Activated CD8-positive, alpha-beta memory T cell treated with anti-CD3 and anti-CD28 coated beads for 4 hours (primary cell): ENCODE results near the gene OXT.
"Not testable (repeated sequence)": the region's sequence is repeated elsewhere in the genome, so short reads cannot be mapped to it uniquely, and the experiment has no call there.

Source experiments
- DNase-seq, 2 donors: peaks; one replicate each; pipeline ENCODE4 v3.0.0-alpha.2; 2020; ENCODE audit warnings: low read depth in 2 of 2

The OXT gene

DNA sequence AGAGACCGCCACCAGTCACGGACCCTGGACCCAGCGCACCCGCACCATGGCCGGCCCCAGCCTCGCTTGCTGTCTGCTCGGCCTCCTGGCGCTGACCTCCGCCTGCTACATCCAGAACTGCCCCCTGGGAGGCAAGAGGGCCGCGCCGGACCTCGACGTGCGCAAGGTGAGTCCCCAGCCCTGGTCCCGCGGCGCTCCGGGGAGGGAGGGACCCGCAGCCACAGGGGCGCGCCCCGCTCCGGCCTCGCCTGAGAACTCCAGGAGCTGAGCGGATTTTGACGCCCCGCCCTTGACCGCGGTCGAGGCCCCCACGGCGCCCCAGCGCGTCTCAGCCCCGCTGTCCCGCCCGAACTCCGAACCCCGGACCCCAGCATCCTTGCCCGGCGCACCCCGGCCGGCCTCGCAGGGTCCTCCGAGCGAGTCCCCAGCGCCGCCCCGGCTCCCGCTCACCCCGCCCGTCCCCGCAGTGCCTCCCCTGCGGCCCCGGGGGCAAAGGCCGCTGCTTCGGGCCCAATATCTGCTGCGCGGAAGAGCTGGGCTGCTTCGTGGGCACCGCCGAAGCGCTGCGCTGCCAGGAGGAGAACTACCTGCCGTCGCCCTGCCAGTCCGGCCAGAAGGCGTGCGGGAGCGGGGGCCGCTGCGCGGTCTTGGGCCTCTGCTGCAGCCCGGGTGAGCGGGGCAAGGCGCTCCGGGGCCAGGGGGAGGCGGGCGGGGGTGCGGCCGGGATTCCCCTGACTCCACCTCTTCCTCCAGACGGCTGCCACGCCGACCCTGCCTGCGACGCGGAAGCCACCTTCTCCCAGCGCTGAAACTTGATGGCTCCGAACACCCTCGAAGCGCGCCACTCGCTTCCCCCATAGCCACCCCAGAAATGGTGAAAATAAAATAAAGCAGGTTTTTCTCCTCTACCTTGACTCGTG, at the start of gene OXT:
OXT (plus strand) TSS at position 11 of the 920 bp plus-strand sequence; CDS start at position 47, 36 bp downstream.
- peak; percentile 48 to 57 for DNase-seq

DNA sequence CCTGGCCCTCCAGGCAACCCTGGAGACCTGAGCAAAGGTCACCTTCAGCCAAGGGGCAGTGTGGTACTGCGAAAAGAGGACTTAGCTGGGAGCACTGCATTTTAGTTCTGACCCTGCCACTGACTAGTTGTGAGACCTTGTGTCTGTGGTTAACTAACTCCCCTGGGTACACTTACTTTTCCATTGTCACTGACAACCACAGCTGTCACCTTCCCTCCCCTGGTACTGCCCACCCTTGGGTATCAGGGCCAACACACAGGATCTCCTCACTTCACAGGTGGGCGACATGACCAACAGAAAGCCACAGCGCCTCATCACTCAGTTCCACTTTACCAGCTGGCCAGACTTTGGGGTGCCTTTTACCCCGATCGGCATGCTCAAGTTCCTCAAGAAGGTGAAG, 49.6 kb upstream of the OXT start:
- no peak for DNase-seq

DNA sequence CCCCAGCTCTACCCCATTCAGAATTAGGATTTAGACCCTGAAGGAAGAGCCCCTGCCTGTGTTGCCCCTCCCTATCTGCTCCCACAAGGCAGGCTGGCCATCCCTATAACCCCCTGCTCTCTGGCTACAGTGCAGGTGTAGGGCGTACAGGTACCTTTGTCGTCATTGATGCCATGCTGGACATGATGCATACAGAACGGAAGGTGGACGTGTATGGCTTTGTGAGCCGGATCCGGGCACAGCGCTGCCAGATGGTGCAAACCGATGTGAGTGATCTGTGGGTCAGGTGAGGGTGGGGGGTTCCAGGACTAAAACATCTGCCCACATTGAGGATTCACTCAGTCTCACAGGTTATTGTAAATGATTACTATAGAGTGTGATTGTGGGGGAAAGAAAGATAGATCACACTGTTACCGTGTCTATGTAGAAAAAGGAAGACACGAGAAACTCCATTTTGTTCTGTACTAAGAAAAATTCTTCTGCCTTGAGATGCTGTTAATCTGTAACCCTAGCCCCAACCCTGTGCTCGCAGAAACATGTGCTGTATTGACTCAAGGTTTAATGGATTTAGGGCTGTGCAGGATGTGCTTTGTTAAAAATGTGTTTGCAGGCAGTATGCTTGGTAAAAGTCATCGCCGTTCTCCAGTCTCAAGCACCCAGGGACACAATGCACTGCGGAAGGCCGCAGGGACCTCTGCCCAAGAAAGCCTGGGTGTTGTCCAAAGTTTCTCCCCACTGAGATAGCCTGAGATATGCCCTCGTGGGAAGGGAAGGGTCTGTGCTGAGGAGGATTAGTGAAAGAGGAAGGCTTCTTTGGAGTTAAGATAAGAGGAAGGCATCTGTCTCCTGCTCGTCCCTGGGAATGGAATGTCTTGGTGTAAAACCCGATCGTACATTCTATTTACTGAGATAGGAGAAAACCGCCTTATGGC, 48.6 kb upstream of the OXT start:
- DNase-seq: not testable (repeated sequence)

DNA sequence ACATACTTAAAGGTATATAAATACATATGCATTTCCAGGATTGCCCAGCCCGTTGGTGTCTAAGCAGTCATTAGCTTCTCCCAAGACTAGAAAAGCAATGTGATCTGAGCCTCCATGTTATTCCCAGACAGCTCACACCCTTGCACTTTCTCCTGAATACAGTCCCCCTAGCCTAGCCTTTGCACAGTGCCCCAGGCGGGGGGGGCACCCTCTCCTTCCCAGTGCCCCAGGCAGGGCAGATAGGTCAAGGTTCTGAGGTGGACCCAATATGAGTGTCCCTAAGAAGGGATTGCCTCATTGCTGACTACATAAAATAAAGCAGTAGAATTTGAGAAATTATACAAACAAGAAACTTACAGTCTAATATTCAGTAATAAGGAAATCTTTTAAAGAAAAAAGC, 43.4 kb upstream of the OXT start:
- no peak for DNase-seq

DNA sequence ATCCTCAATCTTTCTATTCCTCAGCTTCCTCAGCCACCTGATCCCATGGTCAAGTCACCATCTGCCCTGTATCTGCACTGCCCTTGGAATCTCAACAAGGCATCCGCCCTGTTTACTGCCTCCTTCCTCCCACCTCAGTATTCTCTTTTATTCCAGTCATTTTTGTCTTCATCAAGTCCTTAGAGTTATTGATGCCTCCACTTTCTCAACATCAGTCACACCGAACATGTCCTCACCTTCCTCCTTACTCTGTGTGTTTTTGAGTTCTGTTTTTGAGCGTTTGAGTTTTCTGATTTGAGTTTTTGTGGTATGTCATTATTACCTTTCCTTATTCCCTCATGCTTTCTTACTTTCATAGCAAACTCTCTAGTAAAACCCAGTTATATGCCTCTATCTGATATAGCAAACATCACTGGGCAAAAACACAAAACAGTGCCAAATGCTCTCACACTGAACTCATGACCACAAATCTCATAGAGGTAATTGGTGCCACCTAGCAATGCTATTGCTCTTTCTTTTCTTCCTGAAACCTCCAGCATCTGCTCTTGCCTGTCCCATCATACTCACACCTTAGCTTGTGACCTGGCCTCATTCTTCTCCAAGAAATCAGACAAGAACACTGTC, 39.8 kb upstream of the OXT start:
- DNase-seq: no peak

DNA sequence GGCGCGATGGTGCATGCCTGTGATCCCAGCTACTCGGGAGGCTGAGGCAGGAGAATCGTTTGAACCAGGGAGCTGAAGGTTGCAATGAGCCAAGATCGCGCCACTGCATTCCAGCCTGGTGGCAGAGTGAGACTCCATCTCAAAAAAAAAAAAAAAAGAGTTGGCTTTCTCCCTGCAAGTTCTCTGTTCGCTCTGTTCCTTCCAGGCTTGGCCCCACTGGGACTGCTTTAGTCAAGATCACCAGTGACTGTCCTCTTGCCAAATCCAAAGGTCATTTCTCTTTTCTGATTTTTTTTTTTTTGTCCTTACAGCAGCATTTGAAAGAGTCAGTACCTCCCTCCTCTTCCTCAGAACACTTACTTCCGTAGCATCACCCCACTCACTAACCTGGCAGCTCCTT, 38.8 kb upstream of the OXT start:
- DNase-seq: no peak

DNA sequence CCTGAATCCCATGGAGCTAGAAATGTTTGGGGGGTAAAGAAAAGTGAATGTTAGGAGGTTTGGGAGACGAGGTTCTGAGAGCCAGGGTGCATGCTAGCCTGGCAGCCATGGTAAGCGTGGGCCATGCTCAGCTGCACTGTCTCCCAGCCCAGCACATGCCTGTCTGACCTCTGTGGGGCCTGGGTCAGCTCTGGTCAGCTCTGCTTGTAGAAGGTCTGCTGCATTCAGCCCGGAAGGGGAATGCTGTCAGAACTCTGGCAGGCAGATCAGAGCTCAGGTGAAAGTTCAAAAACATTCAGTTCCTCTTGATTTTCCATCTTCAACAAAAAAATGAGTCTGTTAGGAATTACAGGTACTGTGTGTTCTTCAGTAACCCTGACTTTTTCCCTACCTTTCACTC, 33.8 kb upstream of the OXT start:
- no peak for DNase-seq

DNA sequence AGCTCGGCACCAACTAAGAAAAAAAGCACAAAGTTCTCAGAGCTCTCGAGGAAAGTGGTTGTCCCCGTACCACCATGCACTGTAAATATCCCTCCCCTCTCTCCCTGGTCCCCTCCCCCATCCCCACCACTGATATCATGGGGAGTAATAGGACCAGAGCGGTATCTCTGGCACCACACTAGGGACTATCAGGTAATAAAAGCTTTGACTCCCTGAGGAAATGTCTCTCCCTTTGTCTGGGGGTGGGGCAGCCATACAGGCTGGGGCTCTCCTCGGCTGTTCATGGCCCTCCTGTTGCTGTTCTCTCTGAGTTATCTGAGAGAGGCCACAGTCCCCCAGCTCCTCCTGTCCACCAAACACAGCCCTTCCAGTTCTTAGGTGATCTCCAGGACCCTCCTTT, 33.0 kb upstream of the OXT start:
- no peak for DNase-seq

DNA sequence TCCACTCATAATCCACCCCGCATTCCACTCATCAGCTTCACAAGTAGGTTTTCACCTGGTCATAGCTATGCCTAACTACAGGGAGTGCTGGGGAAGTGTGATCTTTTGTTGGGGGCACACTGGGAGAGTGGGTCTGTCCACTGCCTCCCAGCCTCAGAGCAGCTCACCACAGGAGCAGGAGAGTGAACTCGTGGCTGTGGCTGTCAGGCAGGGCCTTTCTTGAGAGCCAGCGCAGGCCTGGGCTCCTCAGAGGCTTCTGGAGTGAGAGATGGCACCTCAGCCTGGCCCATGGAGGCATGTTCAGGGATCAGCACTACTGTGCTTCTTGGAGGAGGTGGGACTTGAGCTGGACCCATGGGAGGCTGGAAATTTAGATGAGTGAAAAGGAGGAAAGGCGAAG, 32.0 kb upstream of the OXT start:
- no peak for DNase-seq

DNA sequence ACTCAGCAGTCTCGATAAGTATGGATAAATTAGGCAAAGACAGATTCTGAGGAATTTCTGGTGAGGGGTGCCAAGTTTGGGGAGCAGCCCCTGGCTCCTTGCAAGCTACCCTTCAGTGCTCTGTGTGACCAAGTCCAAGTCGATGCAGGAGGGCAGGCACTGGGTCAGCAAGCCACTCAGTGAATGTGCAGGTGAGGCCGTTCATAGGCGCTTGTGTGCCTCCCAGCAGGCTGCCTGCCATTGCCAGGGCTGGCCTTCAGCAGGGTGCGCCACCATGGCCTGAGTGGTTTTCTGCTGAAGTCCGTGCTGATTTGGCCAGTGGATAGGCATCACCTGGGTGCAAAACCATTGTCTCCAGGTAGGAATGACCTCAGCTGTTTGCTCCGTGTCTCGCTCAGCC, 31.3 kb upstream of the OXT start:
- DNase-seq: no peak

DNA sequence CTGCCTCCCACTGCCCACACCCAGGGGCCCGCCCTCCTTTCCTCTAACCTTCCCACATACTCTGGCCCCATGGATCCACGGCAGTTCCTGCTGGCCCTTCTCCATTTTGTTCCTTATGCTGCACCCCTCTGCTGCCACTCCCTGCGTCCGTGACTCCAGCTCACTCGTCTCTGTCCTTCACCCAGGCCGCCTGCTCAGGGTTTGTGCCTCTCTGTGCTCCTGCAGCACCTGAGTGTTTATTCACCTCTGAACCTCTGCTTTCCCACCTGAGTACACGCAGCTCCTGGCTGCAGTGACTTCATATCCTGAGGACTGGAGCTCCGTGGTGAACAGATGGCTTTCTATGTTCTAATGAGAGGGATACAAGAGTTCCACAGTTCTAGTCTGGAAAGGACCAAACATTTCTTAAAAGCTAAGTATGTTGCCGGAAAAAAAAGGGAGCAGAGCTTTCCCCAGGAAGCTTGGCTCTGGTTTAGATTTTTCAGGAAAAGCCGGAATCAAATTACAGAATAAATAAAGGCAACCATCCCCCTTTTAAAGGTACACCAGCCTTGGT, 29.5 kb upstream of the OXT start:
- DNase-seq: no peak

DNA sequence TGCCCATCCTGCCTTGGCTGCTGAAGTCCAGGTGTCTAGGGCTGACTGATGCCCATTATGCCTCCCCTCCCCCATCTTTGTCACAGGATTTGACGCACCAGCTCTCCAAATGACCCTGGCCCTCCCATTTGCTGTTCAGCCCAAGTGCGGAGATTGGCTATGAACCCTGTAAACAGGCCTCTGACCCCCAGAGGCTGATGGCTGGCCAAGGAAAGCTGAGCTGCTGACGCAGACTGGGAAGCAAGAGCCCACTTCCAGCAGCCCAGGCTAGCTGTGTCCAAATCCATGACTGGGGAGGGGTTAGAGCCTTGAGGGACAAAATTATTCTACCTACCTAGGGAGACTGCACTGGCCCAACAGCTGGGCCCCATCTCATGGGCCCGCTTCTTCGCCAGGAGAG, 28.8 kb upstream of the OXT start:
- DNase-seq: no peak

DNA sequence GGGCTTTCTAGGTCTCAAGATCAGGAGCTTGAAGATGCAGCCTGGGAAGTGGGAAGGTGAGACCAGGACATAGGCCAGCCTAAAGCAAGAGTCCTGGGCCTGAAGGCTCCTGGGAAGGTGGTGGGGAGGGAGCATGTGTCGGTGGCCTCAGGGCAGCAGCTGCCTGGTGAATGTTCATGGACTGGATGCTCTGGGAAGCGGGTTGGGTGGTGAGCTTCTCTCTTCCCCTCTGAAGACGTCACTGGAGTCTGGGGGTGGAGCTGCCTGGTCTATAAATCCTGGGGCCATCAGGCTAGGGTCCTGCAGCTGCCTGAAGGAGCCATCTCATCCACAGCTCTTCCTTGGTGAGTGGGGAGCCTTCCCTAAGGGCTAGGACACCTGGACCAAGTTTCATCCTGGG, 28.1 kb upstream of the OXT start, which contains the start of gene GNRH2:
GNRH2 (plus strand) TSS at position 301 of the 400 bp plus-strand sequence. CDS start 793 bp downstream, outside the sequence.
- no peak for DNase-seq

DNA sequence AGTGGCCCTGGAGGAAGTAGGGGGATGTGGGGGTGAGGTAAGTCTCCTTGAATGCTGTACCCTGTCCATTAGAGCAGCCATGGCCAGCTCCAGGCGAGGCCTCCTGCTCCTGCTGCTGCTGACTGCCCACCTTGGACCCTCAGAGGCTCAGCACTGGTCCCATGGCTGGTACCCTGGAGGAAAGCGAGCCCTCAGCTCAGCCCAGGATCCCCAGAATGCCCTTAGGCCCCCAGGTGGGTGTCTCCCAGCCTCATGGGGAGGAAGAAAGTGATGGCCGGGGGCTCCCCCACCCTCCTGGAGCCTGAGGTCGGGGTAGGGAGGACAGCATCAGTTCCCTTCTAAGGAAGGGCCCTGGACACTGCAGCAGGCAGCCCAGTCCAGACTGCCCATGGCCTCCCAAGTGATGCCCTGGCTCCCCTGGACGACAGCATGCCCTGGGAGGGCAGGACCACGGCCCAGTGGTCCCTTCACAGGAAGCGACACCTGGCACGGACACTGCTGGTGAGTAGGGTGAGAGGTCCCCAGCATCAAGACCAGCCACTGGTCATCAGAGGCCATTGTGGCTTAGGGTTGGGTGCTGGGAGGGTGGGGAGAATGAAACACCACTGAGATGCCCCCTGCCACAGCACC, 27.0 kb upstream of the OXT start:
- DNase-seq: no peak

DNA sequence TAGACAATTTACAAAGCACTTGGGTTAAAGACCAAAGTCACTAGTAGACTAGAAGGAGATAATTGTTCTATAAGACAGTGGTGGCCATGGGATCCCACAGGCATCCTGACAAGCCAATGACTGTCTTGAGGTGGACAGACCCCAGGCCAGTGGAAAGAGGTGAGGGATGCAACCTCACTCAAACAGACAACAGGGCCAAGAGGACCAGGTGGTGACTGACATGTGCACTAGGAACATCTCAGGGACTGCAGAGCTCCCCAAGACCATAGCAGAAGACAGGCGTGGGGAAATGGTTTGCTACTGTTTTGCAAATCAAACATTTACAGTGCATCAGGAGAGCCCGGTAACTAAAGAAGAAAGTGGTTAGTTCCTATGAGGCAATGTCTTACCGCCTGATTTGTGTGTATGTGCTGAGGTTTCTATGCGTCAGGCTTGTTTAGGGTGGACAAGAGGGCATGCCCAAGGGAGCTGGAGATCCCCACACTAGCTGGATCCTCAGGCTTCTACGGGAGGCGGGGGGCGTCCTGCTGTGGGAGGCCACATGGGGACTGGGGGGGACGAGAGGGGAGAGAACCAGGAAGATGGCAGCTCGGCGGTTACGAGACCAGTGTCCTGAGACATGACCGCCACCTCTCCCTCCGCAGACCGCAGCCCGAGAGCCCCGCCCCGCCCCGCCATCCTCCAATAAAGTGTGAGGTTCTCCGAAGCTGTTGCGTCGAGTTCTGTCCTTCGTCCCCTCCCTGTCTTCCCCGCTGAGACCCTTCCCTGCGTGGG, 26.2 kb upstream of the OXT start:
- DNase-seq: peak; percentile 15 to 23

DNA sequence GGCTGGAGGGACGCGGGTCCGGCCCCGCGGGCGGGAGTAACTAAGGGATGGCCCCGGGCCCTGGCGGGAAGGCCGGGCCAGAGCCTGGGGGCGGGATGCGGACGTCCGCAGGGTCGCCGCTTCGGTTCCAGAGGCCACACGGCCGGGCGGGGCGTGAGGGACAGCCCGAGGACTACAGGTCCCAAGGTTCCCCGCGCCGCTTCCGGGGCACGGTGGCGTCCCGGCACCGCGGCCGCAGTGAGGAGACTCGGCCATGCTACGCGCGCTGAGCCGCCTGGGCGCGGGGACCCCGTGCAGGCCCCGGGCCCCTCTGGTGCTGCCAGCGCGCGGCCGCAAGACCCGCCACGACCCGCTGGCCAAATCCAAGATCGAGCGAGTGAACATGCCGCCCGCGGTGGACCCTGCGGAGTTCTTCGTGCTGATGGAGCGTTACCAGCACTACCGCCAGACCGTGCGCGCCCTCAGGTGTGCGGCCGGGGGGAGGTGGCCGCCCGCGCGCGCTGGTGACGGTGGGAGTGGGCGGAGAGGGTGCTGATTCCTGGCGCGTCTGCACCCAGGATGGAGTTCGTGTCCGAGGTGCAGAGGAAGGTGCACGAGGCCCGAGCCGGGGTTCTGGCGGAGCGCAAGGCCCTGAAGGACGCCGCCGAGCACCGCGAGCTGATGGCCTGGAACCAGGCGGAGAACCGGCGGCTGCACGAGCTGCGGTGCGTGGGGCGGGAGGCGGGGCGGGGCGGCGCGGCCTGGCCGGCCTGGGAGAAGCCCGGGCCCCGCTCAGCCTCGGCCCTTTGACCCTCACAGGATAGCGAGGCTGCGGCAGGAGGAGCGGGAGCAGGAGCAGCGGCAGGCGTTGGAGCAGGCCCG, 25.4 kb upstream of the OXT start, which contains the start of gene MRPS26:
MRPS26 (plus strand) TSS at position 237 of the 861 bp plus-strand sequence; CDS start at position 254, 17 bp downstream.
- DNase-seq: peak; percentile 60 to 64

DNA sequence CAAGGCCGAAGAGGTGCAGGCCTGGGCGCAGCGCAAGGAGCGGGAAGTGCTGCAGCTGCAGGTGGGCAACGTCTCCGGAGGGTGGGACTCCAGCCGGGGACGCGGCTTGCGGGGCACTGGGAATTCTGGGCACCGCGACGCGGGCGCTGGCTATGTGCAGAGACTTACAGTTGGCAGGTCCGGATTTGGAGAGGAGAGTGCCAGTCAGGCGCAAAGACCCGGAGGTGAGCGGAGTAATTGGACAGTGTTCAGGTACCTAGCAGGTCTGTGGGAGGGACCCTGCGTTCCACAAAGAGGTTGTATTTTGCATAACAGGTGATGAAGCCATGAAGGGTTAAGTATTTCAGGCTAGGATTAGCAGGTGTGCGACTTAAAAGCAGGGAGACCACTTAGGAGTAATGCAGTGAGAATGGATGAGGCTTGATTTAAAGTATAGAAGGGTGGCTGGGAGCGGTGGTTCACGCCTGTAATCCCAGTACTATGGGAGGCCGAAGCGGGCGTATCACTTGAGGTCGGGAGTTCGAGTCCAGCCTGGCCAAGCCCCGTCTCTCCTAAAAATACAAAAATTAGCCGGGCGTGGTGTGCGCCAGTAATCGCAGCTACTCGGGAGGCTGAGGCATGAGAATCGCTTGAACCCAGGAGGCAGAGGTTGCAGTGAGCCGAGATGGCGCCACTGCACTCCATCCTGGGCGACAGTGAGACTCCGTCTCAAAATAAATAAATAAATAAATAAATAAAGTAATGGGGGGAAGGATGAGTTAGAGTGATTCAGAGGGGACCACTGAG, 24.6 kb upstream of the OXT start:
- DNase-seq: no peak
